ENCODE results near the gene UBE2J2. TPM values are rescaled to one million over a fixed set of nuclear protein-coding genes. Genes with fewer than 3 reads are reported as not detected.

UBE2J2 gene
- total RNA-seq, 1 donor from 2014 or later = 32.9 TPM

GRCh38 chr1:1239227-1239613, 34.4 kb downstream of the UBE2J2 start:
- Histone ChIP-seq H3K4me1 (peaks cover 9% of the 10 kb centered on the region), H3F3A (ENCODE audit: low read depth) (peaks cover 9% of the 10 kb centered on the region), H3K79me2 (ENCODE audit: low read depth) (peaks cover 8% of the 10 kb centered on the region), H3K9ac (no peak overlapping the region), H3K36me3 (no peaks in the 10 kb centered on the region), H3K27me3 (no peaks in the 10 kb centered on the region), H3K9me3 (ENCODE audit: low read depth) (no peaks in the 10 kb centered on the region), H3K4me3 (no peak overlapping the region), H4K20me1 (ENCODE audit: low read depth) (peaks cover 14% of the 10 kb centered on the region), H3K27ac (no peak overlapping the region), H3K4me2 (no peak overlapping the region), H2AFZ (replicated peaks) (no peak overlapping the region)
- DNase-seq (ENCODE audit: low spot score) = no peak
- TF ChIP-seq CTCF (IDR thresholded peaks at IDR 0.05) = no peak
- no peak for TF ChIP-seq EZH2 (IDR thresholded peaks at IDR 0.05)
- TF ChIP-seq EZH2phosphoT487 (IDR thresholded peaks at IDR 0.05) = no peak
- H3K4me3 Mint-ChIP-seq = no peak overlapping the region
- no peak overlapping the region for H3K27ac Mint-ChIP-seq
- H3K27me3 Mint-ChIP-seq (ENCODE audit: insufficient read depth, low read depth) = peaks cover 2% of the 10 kb centered on the region
- no peaks in the 10 kb centered on the region for H3K9me3 Mint-ChIP-seq
- peaks cover 8% of the 10 kb centered on the region for H3K4me1 Mint-ChIP-seq
- peaks cover 3% of the 10 kb centered on the region for H3K36me3 Mint-ChIP-seq

- Histone ChIP-seq H3K9me3 (ENCODE audit: low read depth) (no peaks in the 10 kb centered on the region), H2AFZ (replicated peaks) (no peak overlapping the region), H3K36me3 (no peaks in the 10 kb centered on the region), H3K4me3 (no peak overlapping the region), H3K27ac (no peak overlapping the region), H3K79me2 (ENCODE audit: low read depth) (peaks cover 13% of the 10 kb centered on the region), H3K4me2 (no peak overlapping the region), H3K27me3 (no peaks in the 10 kb centered on the region), H3K9ac (no peak overlapping the region), H3F3A (ENCODE audit: low read depth) (peaks cover 7% of the 10 kb centered on the region), H3K4me1 (peaks cover 9% of the 10 kb centered on the region), H4K20me1 (ENCODE audit: low read depth) (peaks cover 17% of the 10 kb centered on the region)
- DNase-seq (ENCODE audit: low spot score) = no peak
- no peak for TF ChIP-seq CTCF (IDR thresholded peaks at IDR 0.05)
- H3K4me3 Mint-ChIP-seq = peak overlapping the region; percentile 46
- H3K27me3 Mint-ChIP-seq (ENCODE audit: insufficient read depth, low read depth) = peaks cover 2% of the 10 kb centered on the region
- peaks cover 7% of the 10 kb centered on the region for H3K36me3 Mint-ChIP-seq
- H3K27ac Mint-ChIP-seq = no peak overlapping the region
- peaks cover 12% of the 10 kb centered on the region for H3K4me1 Mint-ChIP-seq
- H3K9me3 Mint-ChIP-seq = no peaks in the 10 kb centered on the region
Measured at GRCh38 chr1:1238702-1239178, 34.9 kb downstream of the UBE2J2 start.

GRCh38 chr1:1237874-1238701, 35.6 kb downstream of the UBE2J2 start:
- Mint-ChIP-seq H3K4me3 (no peak overlapping the region), H3K27ac (no peak overlapping the region)

More at GRCh38 chr1:1237874-1238701, 35.6 kb downstream of the UBE2J2 start:
- Histone ChIP-seq H3K4me1 (peaks cover 9% of the 10 kb centered on the region), H3K27me3 (no peaks in the 10 kb centered on the region), H3K36me3 (no peaks in the 10 kb centered on the region), H3K4me3 (no peak overlapping the region), H3K27ac (no peak overlapping the region), H3K9ac (no peak overlapping the region), H2AFZ (replicated peaks) (no peak overlapping the region), H3K79me2 (ENCODE audit: low read depth) (peaks cover 19% of the 10 kb centered on the region), H3F3A (ENCODE audit: low read depth) (peaks cover 7% of the 10 kb centered on the region), H3K9me3 (ENCODE audit: low read depth) (no peaks in the 10 kb centered on the region), H4K20me1 (ENCODE audit: low read depth) (peaks cover 18% of the 10 kb centered on the region), H3K4me2 (no peak overlapping the region)
- Mint-ChIP-seq H3K4me1 (peaks cover 17% of the 10 kb centered on the region), H3K36me3 (peaks cover 11% of the 10 kb centered on the region), H3K27me3 (ENCODE audit: insufficient read depth, low read depth) (peaks cover 2% of the 10 kb centered on the region), H3K9me3 (peaks cover 3% of the 10 kb centered on the region)
- TF ChIP-seq EZH2 (IDR thresholded peaks at IDR 0.05) (no peak), EZH2phosphoT487 (IDR thresholded peaks at IDR 0.05) (no peak), CTCF (IDR thresholded peaks at IDR 0.05) (no peak)
- no peak for DNase-seq (ENCODE audit: low spot score)
